ENCODE measurements around the gene C4A. TPM values are rescaled to one million over a fixed set of nuclear protein-coding genes. Genes with fewer than 3 reads are reported as not detected.

Gene C4A
- total RNA-seq, 1 experiment from 2014 or later = 2.2 TPM

DNA sequence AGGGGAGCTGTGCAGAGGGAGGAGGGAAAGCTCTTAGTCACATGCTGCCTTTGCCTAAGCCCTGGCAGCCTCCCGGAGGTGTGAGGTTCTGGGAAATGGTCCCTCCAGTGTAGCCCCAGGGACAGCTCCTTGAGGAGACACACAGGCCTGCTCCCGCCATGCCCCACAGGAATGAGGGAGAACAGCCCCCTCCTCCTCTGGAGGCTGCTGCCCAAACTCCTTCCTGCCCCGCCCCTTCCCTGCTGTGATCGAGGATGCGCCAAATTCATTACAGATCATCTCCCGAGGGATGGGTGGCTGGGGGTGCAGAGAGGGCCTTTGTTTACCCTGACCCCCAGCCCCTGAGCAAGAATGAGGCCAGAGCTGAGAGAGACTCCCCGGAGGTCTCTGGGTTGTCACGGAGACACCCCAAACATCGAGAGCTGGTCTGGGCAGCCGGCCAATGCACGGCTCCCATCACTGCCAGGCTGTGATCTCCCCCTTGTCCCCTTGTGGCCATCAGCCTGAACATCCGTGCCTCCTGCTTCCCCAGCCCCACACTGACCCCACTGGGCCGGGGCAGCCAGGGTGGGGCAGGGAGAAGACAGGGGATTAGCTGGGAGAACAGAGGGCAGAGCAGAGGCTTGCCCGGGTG is 64.7 kb downstream of the C4A start:
- Histone ChIP-seq H4K20me1 (ENCODE audit: low read length) (no peaks in the 10 kb centered on the region), H3K9me3 (ENCODE audit: low read length) (no peaks in the 10 kb centered on the region), H3K9me2 (replicated peaks; ENCODE audit: low read length) (no peaks in the 10 kb centered on the region), H3K79me2 (ENCODE audit: low read length) (no peaks in the 10 kb centered on the region), H3K27ac (ENCODE audit: low read length) (peak overlapping the region; percentile 49), H3K9ac (ENCODE audit: low read length) (peak overlapping the region; percentile 32; the same call in 1 of the 2 replicates), H3K4me3 (ENCODE audit: low read length) (no peak overlapping the region), H3K27me3 (ENCODE audit: low read length) (no peaks in the 10 kb centered on the region), H3K4me1 (ENCODE audit: insufficient read depth, low read length) (peaks cover 20% of the 10 kb centered on the region), H2AFZ (ENCODE audit: low read length) (peak overlapping the region; percentile 50), H3K4me2 (ENCODE audit: low read length) (peak overlapping the region; percentile 66), H3F3A (ENCODE audit: low read length, unreplicated experiment) (no peaks in the 10 kb centered on the region), H3K36me3 (ENCODE audit: low read depth, low read length) (no peaks in the 10 kb centered on the region)
- DNase-seq (peak; percentile 17), ATAC-seq (peak; percentile 50)
- ChIA-PET POLR2A (ENCODE audit: unreplicated experiment) (interaction anchor here (1.0 kb wide), 1 partner anchor 75 kb away, joined by 3 read pairs; the partner anchor contains the start of gene DXO), CTCF (interaction anchor here (1.5 kb wide), 1 partner anchor 68 kb away, joined by 6 read pairs; no protein-coding TSS in a partner anchor)
- no peak for TF ChIP-seq EZH2phosphoT487 (IDR thresholded peaks at IDR 0.05; ENCODE audit: borderline replicate concordance, low read length)
- no peak for TF ChIP-seq EZH2 (IDR thresholded peaks at IDR 0.05; ENCODE audit: low read length, unreplicated experiment)
- TF ChIP-seq, protein P1, sequence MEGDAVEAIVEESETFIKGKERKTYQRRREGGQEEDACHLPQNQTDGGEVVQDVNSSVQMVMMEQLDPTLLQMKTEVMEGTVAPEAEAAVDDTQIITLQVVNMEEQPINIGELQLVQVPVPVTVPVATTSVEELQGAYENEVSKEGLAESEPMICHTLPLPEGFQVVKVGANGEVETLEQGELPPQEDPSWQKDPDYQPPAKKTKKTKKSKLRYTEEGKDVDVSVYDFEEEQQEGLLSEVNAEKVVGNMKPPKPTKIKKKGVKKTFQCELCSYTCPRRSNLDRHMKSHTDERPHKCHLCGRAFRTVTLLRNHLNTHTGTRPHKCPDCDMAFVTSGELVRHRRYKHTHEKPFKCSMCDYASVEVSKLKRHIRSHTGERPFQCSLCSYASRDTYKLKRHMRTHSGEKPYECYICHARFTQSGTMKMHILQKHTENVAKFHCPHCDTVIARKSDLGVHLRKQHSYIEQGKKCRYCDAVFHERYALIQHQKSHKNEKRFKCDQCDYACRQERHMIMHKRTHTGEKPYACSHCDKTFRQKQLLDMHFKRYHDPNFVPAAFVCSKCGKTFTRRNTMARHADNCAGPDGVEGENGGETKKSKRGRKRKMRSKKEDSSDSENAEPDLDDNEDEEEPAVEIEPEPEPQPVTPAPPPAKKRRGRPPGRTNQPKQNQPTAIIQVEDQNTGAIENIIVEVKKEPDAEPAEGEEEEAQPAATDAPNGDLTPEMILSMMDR (conservative IDR thresholded peaks at IDR 0.05; ENCODE audit: low read depth, low read length) = no peak
- BruUV-seq (replicated peaks) = no TSS peak
- intact Hi-C loops (cut with micrococcal nuclease) = no loop called here

DNA sequence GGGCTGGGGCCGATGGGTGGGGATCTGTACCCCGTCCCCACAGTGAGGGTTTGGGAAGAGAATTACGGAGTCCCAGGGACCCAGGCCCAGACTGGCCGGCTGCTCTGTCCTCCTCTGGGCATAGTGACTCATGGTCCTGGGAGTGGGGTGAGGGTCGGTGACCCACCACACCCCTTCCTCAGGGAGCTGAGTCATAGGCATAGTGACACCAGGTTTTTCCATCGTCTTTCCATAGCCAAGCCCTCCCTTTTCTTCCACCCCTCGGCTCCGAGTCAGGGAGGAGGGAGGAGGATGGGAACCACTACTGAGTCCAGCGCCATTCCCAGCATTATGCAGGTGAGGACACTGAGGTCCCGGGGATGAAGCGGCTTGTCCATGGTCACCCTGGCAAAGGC is 65.2 kb downstream of the C4A start:
- CTCF ChIA-PET = interaction anchor here (1.5 kb wide), 1 partner anchor 67 kb away, joined by 6 read pairs; no protein-coding TSS in a partner anchor
- ATAC-seq (peak; percentile 61), DNase-seq (peak; percentile 64)
- H2AFZ ChIP-seq (ENCODE audit: low read length) = peak overlapping the region; percentile 50
- H3K9me2 ChIP-seq (replicated peaks; ENCODE audit: low read length) = no peaks in the 10 kb centered on the region
- no peaks in the 10 kb centered on the region for H3K27me3 ChIP-seq (ENCODE audit: low read length)
- BruUV-seq (replicated peaks) = no TSS peak
- peaks cover 20% of the 10 kb centered on the region for H3K4me1 ChIP-seq (ENCODE audit: insufficient read depth, low read length)
- no peaks in the 10 kb centered on the region for H3F3A ChIP-seq (ENCODE audit: low read length, unreplicated experiment)
- TF ChIP-seq EZH2 (IDR thresholded peaks at IDR 0.05; ENCODE audit: low read length, unreplicated experiment) (no peak), EZH2phosphoT487 (IDR thresholded peaks at IDR 0.05; ENCODE audit: borderline replicate concordance, low read length) (no peak)
- TF ChIP-seq, protein P1 (conservative IDR thresholded peaks at IDR 0.05; ENCODE audit: low read depth, low read length) = no peak
- intact Hi-C loops (cut with micrococcal nuclease) = no loop called here
- no peaks in the 10 kb centered on the region for H4K20me1 ChIP-seq (ENCODE audit: low read length)
- peak overlapping the region; percentile 49 for H3K27ac ChIP-seq (ENCODE audit: low read length)
- H3K79me2 ChIP-seq (ENCODE audit: low read length) = no peaks in the 10 kb centered on the region
- no peak overlapping the region; the same call in 1 of the 2 replicates for H3K4me3 ChIP-seq (ENCODE audit: low read length)
- H3K36me3 ChIP-seq (ENCODE audit: low read depth, low read length) = no peaks in the 10 kb centered on the region
- peak overlapping the region; percentile 66 for H3K4me2 ChIP-seq (ENCODE audit: low read length)
- POLR2A ChIA-PET (ENCODE audit: unreplicated experiment) = interaction anchor here (1.0 kb wide), 1 partner anchor 75 kb away, joined by 3 read pairs; the partner anchor contains the start of gene DXO
- H3K9me3 ChIP-seq (ENCODE audit: low read length) = no peaks in the 10 kb centered on the region
- H3K9ac ChIP-seq (ENCODE audit: low read length) = peak overlapping the region; percentile 32; the same call in 1 of the 2 replicates

DNA sequence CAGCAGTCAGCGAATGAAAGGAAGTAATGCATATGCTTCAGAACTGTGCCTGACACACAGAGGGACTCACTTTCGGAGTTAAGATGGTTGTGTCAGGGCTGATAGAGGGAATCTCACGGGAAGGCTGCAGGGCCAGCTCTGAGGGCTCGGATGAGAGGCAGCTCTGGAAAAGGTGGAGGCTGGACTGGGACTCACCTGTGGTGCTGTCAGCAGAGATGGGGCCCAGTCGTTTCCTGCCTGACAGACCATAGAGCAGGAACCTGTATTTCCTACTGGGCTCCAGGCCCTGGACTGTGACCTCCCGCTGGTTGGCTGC is 65.6 kb downstream of the C4A start:
- Histone ChIP-seq H3K9ac (ENCODE audit: low read length) (peak overlapping the region; percentile 2; the same call in 1 of the 2 replicates), H3K4me1 (ENCODE audit: insufficient read depth, low read length) (peaks cover 20% of the 10 kb centered on the region), H3K36me3 (ENCODE audit: low read depth, low read length) (no peaks in the 10 kb centered on the region), H3K27me3 (ENCODE audit: low read length) (no peaks in the 10 kb centered on the region), H3K9me2 (replicated peaks; ENCODE audit: low read length) (no peaks in the 10 kb centered on the region), H3K4me2 (ENCODE audit: low read length) (peak overlapping the region; percentile 66), H3K4me3 (ENCODE audit: low read length) (no peak overlapping the region; the same call in 1 of the 2 replicates), H3K79me2 (ENCODE audit: low read length) (no peaks in the 10 kb centered on the region), H3K27ac (ENCODE audit: low read length) (peak overlapping the region; percentile 49), H2AFZ (ENCODE audit: low read length) (peak overlapping the region; percentile 50; the same call in 1 of the 2 replicates), H4K20me1 (ENCODE audit: low read length) (no peaks in the 10 kb centered on the region), H3K9me3 (ENCODE audit: low read length) (no peaks in the 10 kb centered on the region), H3F3A (ENCODE audit: low read length, unreplicated experiment) (no peaks in the 10 kb centered on the region)
- ChIA-PET POLR2A (ENCODE audit: unreplicated experiment) (interaction anchor here (1.0 kb wide), 1 partner anchor 76 kb away, joined by 3 read pairs; the partner anchor contains the start of gene DXO), CTCF (interaction anchor here (1.5 kb wide), 1 partner anchor 67 kb away, joined by 6 read pairs; no protein-coding TSS in a partner anchor)
- intact Hi-C loops (cut with micrococcal nuclease) = no loop called here
- ATAC-seq (peak; percentile 3; the same call in 1 of the 2 replicates), DNase-seq (no peak)
- TF ChIP-seq EZH2phosphoT487 (IDR thresholded peaks at IDR 0.05; ENCODE audit: borderline replicate concordance, low read length) (no peak), EZH2 (IDR thresholded peaks at IDR 0.05; ENCODE audit: low read length, unreplicated experiment) (no peak)
- TF ChIP-seq, protein P1 (conservative IDR thresholded peaks at IDR 0.05; ENCODE audit: low read depth, low read length) = no peak
- BruUV-seq (replicated peaks) = TSS peak; percentile 77
